Karpas-422 (cell line): Measurements from ENCODE around the gene KLHL13. TPM values are rescaled to one million over a fixed set of nuclear protein-coding genes. Genes with fewer than 3 reads are reported as not detected.

Experiments
- DNase-seq: peaks from one replicate; pipeline ENCODE4 v3.0.0-alpha.2; 2015
- H2AFZ ChIP-seq: fragments of 200-600 bp; sonication (generic); 2 replicates; pipeline ENCODE4 v1.6.1; 2014; ENCODE audit warnings: antibody characterized with exemption, low read length, mixed read lengths
- H3K27ac ChIP-seq: fragments of 200-600 bp; sonication (generic); 2 replicates; pipeline ENCODE4 v1.5.1; 2014; ENCODE audit warnings: mild to moderate bottlenecking, low read length, moderate library complexity
- H3K27me3 ChIP-seq: fragments of 200-600 bp; sonication (generic); 2 replicates; pipeline ENCODE4 v1.6.1; 2014; ENCODE audit warnings: low read length, mixed read lengths
- H3K36me3 ChIP-seq: fragments of 200-600 bp; sonication (generic); 2 replicates; pipeline ENCODE4 v1.6.1; 2014; ENCODE audit warnings: low read length, mixed read lengths; ENCODE audit not compliant: insufficient read depth
- H3K4me1 ChIP-seq: fragments of 200-600 bp; sonication (generic); 2 replicates; pipeline ENCODE4 v1.6.1; 2014; ENCODE audit warnings: mild to moderate bottlenecking, low read length, mixed read lengths
- H3K4me2 ChIP-seq: fragments of 200-600 bp; sonication (generic); 2 replicates; pipeline ENCODE4 v1.6.1; 2014; ENCODE audit warnings: low read length, low read depth, mild to moderate bottlenecking; ENCODE audit not compliant: poor library complexity, severe bottlenecking
- H3K4me3 ChIP-seq: fragments of 200-600 bp; sonication (generic); 2 replicates; pipeline ENCODE4 v1.5.1; 2014; ENCODE audit warnings: mild to moderate bottlenecking, antibody characterized with exemption, low read length, mixed read lengths
- H3K79me2 ChIP-seq: fragments of 200-600 bp; sonication (generic); 2 replicates; pipeline ENCODE4 v1.6.1; 2014; ENCODE audit warnings: mild to moderate bottlenecking, low read length, mixed read lengths
- H3K9ac ChIP-seq: fragments of 200-600 bp; sonication (generic); 2 replicates; pipeline ENCODE4 v1.6.0; 2014; ENCODE audit warnings: low read length
- H3K9me2 ChIP-seq: fragments of 200-600 bp; sonication (generic), shearing (Covaris generic); replicated peaks from 2 replicates; pipeline ENCODE4 v1.6.0; 2014; ENCODE audit warnings: mild to moderate bottlenecking, low read length, moderate library complexity; ENCODE audit not compliant: insufficient read depth
- H3K9me3 ChIP-seq: fragments of 300-700, 200-600 bp; sonication (generic); 2 replicates; pipeline ENCODE4 v1.6.1; 2014; ENCODE audit warnings: low read length, mixed read lengths
- H4K20me1 ChIP-seq: fragments of 200-600 bp; sonication (generic); 2 replicates; pipeline ENCODE4 v1.6.1; 2014; ENCODE audit warnings: mild to moderate bottlenecking, antibody characterized with exemption, low read length, low read depth; ENCODE audit not compliant: insufficient read depth
- total RNA-seq: library from RNA; depleted of rRNA; stranded (reverse); fragments of >200 nt; shearing (Covaris generic); gene quantifications from 2 replicates; pipeline ENCODE4 v1.2.3, GENCODE V29; 2014; ENCODE audit warnings: low replicate concordance

The KLHL13 gene
- total RNA-seq, 1 experiment from 2014 or later: 1.4 TPM

- Histone ChIP-seq H3K36me3 (no peaks in the 10 kb centered on the region), H3K4me2 (no peak overlapping the region)
Observed at GRCh38 chrX:117978402-117978801, 138.2 kb downstream of the KLHL13 start.

DNA sequence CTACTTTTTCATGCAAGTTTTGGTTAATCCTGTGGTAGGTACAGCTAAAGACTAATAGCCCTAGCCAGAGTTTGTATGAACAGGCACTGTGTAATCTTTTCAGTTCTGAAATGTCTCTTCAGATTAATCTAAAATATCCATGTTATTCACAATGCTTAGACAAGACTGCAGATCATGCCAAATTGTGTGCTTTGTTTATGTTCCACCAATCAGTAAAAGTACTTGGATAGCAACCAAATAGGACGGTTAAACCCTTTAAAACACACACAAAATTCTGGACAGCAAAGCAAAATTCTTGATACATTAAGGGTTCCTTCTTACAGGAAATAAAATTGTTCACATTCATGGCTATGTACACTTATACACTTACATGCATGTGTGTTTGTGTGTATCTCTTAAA, 139.1 kb downstream of the KLHL13 start:
- H4K20me1 ChIP-seq: no peaks in the 10 kb centered on the region
- no peaks in the 10 kb centered on the region for H3K27me3 ChIP-seq
- H3K4me2 ChIP-seq: no peak overlapping the region
- no peak overlapping the region for H3K27ac ChIP-seq
- no peak overlapping the region for H3K4me3 ChIP-seq
- no peak overlapping the region for H2AFZ ChIP-seq
- no peaks in the 10 kb centered on the region for H3K4me1 ChIP-seq
- H3K9me3 ChIP-seq: no peaks in the 10 kb centered on the region
- no peak for DNase-seq
- H3K79me2 ChIP-seq: no peaks in the 10 kb centered on the region
- H3K9me2 ChIP-seq: no peaks in the 10 kb centered on the region
- H3K36me3 ChIP-seq: no peaks in the 10 kb centered on the region
- no peak overlapping the region for H3K9ac ChIP-seq

More at GRCh38 chrX:117978402-117978801, 138.2 kb downstream of the KLHL13 start:
- no peaks in the 10 kb centered on the region for H3K9me3 ChIP-seq
- H3K27me3 ChIP-seq: no peaks in the 10 kb centered on the region
- H3K9me2 ChIP-seq: no peaks in the 10 kb centered on the region
- DNase-seq: no peak
- no peak overlapping the region for H3K4me3 ChIP-seq
- no peak overlapping the region for H3K27ac ChIP-seq
- H4K20me1 ChIP-seq: no peaks in the 10 kb centered on the region
- H3K4me1 ChIP-seq: no peaks in the 10 kb centered on the region
- H3K9ac ChIP-seq: no peak overlapping the region
- no peaks in the 10 kb centered on the region for H3K79me2 ChIP-seq
- no peak overlapping the region for H2AFZ ChIP-seq

GRCh38 chrX:117973110-117973807, 143.4 kb downstream of the KLHL13 start:
- no peak overlapping the region for H3K4me2 ChIP-seq
- no peaks in the 10 kb centered on the region for H3K9me2 ChIP-seq
- no peaks in the 10 kb centered on the region for H4K20me1 ChIP-seq
- no peak overlapping the region for H3K27ac ChIP-seq
- no peaks in the 10 kb centered on the region for H3K79me2 ChIP-seq
- H3K4me1 ChIP-seq: no peaks in the 10 kb centered on the region
- no peaks in the 10 kb centered on the region for H3K36me3 ChIP-seq
- H3K9ac ChIP-seq: no peak overlapping the region
- H3K9me3 ChIP-seq: no peaks in the 10 kb centered on the region
- no peak for DNase-seq
- no peaks in the 10 kb centered on the region for H3K27me3 ChIP-seq
- H2AFZ ChIP-seq: no peak overlapping the region
- no peak overlapping the region for H3K4me3 ChIP-seq

DNA sequence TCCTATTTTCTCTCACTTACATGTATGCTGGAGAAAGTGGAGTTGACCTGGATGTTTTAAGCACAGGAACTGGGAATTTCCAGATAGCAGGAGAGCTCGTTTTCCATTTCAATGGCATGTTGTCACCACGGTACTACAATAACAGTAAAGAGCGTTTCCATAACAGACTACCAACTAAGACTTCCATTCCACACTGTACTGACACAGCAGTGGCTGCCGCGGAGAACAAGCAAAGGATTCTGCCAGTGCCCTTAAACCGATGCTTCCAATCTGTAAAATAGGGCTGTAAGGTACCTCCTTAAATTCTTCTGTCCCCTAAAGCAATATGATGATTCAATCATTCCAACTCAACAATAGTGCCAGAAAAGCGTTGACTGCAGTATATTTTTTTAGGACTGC, 143.9 kb downstream of the KLHL13 start:
- H3K9me2 ChIP-seq: no peaks in the 10 kb centered on the region
- no peak overlapping the region for H3K4me2 ChIP-seq
- H2AFZ ChIP-seq: no peak overlapping the region
- H3K79me2 ChIP-seq: no peaks in the 10 kb centered on the region
- no peak overlapping the region for H3K9ac ChIP-seq
- no peaks in the 10 kb centered on the region for H3K4me1 ChIP-seq
- H3K9me3 ChIP-seq: no peaks in the 10 kb centered on the region
- H3K36me3 ChIP-seq: no peaks in the 10 kb centered on the region
- no peaks in the 10 kb centered on the region for H3K27me3 ChIP-seq
- no peak for DNase-seq
- no peaks in the 10 kb centered on the region for H4K20me1 ChIP-seq
- no peak overlapping the region for H3K4me3 ChIP-seq
- H3K27ac ChIP-seq: no peak overlapping the region

DNA sequence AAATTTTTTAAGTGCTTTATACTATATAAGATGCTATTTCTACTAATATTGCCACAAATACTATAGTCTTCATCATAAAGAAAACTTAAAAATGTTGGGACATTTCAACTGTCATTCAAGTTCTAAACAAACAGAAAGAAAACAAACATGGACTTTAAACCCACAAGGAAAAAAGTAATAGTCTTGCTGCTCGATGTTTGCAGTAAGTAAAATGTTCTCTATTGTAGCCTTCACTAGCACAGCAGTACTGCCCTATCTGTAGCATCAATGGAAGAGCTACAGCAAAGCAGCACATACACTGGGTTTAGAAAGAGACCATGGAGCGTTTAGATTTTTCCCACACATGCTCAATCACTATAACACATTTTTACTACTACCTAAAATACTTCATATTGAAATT, 146.8 kb downstream of the KLHL13 start:
- H3K27me3 ChIP-seq: no peaks in the 10 kb centered on the region
- H2AFZ ChIP-seq: no peak overlapping the region
- no peaks in the 10 kb centered on the region for H3K4me1 ChIP-seq
- no peaks in the 10 kb centered on the region for H3K79me2 ChIP-seq
- no peaks in the 10 kb centered on the region for H3K9me2 ChIP-seq
- H3K4me2 ChIP-seq: no peak overlapping the region
- no peak overlapping the region for H3K4me3 ChIP-seq
- H3K27ac ChIP-seq: no peak overlapping the region
- no peaks in the 10 kb centered on the region for H3K9me3 ChIP-seq
- H3K9ac ChIP-seq: no peak overlapping the region
- no peaks in the 10 kb centered on the region for H3K36me3 ChIP-seq
- no peaks in the 10 kb centered on the region for H4K20me1 ChIP-seq
- no peak for DNase-seq

GRCh38 chrX:117969328-117969727, 147.3 kb downstream of the KLHL13 start:
- H2AFZ ChIP-seq: no peak overlapping the region
- H3K4me3 ChIP-seq: no peak overlapping the region
- no peak overlapping the region for H3K4me2 ChIP-seq
- H3K9me2 ChIP-seq: no peaks in the 10 kb centered on the region
- no peak overlapping the region for H3K9ac ChIP-seq
- DNase-seq: no peak
- H3K27ac ChIP-seq: no peak overlapping the region
- H4K20me1 ChIP-seq: no peaks in the 10 kb centered on the region
- H3K9me3 ChIP-seq: no peaks in the 10 kb centered on the region
- H3K4me1 ChIP-seq: no peaks in the 10 kb centered on the region
- no peaks in the 10 kb centered on the region for H3K27me3 ChIP-seq
- H3K79me2 ChIP-seq: no peaks in the 10 kb centered on the region
- H3K36me3 ChIP-seq: no peaks in the 10 kb centered on the region

GRCh38 chrX:117959045-117959444, 157.6 kb downstream of the KLHL13 start:
- Histone ChIP-seq H3K36me3 (no peaks in the 10 kb centered on the region), H3K4me2 (no peak overlapping the region), H3K79me2 (no peaks in the 10 kb centered on the region), H3K9ac (no peak overlapping the region), H4K20me1 (no peaks in the 10 kb centered on the region), H3K9me3 (no peaks in the 10 kb centered on the region), H3K27me3 (no peaks in the 10 kb centered on the region), H3K27ac (no peak overlapping the region), H2AFZ (no peak overlapping the region), H3K9me2 (no peaks in the 10 kb centered on the region), H3K4me3 (no peak overlapping the region), H3K4me1 (no peaks in the 10 kb centered on the region)
- DNase-seq: no peak

DNA sequence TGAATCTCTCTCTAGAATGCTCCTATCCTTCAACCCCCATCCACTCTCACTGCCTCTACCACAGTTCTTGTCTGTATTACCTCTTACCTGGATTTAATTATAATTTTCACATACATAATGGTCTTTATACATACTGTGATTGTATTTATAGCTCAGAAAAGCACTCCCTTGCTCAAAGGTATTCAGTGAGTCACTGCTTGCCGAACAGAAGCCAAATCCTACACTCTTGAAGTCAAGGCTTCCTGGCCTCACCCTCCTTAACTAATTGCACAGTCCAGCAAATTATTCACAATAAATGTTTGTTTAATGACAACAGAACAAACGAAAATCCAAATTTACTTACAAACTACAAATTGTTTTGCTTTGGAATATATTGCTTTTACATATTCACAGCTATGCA, 159.5 kb downstream of the KLHL13 start:
- Histone ChIP-seq H3K4me1 (no peaks in the 10 kb centered on the region), H3K9ac (no peak overlapping the region), H3K9me3 (no peaks in the 10 kb centered on the region), H2AFZ (no peak overlapping the region), H3K27me3 (no peaks in the 10 kb centered on the region), H3K27ac (no peak overlapping the region), H3K36me3 (no peaks in the 10 kb centered on the region), H3K79me2 (no peaks in the 10 kb centered on the region), H3K4me2 (no peak overlapping the region), H4K20me1 (no peaks in the 10 kb centered on the region), H3K4me3 (no peak overlapping the region), H3K9me2 (no peaks in the 10 kb centered on the region)
- no peak for DNase-seq
